Renal pelvis (tissue), 4 donors: ENCODE data around the gene DIO3. TPM values are rescaled to one million over a fixed set of nuclear protein-coding genes. Genes with fewer than 3 reads are reported as not detected.
"Not testable (repeated sequence)": the region's sequence is repeated elsewhere in the genome, so short reads cannot be mapped to it uniquely, and the experiment has no call there.

Experiments used
- DNase-seq: peaks from one replicate; pipeline ENCODE4 v3.0.0-alpha.2; 2013
- polyA plus RNA-seq, 3 donors: library from polyadenylated mRNA; unstranded; fragments of 120-200 nt; gene quantifications; one replicate each; pipeline ENCODE4 v1.2.1, GENCODE V29; 2013; ENCODE audit not compliant: insufficient read length in 3 of 3

DIO3 gene
- polyA plus RNA-seq, 3 donors, result 0.18 to 0.27 (median 0.21) TPM

DNA sequence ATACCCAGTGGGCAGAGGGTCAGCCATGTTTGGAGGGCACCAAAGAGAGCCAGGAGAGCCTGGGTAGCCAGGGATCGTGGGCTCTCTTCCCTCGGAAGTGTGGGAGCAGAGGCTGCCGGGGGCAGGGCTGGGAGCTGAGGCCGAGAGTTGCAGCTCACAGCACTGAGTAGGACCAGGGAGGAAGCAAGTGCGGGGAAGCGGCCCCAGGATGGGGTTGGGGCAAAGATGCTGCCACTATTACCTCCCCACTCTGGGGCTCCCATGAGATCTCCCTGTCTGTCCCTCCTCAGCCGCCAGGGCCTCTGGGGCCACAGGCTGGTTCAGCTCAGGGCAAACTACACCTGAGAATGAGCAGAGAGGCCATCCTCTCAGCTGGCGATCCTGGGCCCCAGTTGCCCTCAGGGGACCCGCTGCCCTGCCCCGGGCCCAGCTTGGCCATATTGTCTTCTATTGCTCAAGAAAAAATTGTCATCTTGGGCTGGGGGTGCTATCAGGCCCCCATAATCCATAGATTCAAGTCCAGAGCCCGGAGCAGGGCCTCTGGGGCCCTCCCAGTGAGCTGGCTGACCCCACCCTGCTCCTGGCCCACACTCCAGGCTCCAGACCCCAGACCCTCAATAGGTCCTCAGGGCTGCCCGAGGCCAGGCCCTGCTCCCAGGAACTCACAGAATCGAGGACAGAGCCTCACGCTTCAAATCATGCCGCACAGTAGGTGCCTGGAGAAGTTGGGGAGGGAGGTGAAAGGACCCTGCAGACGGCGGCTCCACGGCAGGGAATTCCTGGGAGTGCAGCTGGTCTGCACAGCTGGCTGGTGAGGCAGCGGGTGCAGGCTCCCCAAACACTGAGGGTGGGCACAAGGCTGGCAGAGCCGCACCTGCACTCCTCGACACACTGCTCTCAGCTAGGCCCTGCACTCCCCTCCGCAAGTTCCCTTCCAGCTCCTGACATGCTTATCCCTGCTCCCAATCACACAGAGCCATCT is 20.5 kb upstream of the DIO3 start:
- no peak for DNase-seq

DNA sequence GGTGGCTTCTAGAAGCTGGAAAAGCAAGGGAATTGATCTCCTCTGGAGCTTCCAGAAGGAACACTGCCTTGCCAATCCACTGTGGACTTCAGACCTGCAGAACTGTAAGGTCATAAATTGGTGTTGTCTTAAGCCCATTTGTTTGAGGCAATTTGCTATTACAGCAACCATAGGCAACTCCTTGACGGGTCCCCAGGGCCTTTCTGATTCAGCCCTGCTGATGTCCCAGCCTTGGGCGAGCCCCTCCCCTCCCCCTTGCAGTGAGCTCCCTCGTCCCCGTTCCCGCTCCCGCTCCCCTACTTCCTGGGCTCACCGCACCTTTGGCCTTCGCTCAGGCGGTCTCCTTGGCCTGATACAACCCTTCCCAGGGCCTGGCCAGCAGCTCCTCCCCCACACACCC is 18.9 kb upstream of the DIO3 start:
- no peak for DNase-seq

DNA sequence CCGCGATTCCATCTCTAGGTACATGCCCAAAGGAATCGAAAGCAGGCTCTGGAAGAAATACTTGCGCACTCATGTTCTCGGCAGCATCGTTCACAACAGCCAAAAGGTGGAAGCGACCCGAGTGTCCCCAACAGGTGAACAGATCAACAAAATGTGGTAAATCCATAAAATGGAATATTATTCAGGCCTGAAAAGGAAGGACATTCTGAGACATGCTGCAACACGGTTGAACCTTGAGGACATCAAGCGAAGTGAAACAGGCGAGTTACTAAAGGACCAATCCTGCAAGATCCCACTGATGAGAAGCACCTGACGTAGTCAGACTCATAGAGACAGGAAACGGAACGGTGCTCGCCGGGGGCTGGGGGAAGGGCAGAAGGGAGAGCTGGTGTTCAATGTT is 17.5 kb upstream of the DIO3 start:
- DNase-seq, result no peak

DNA sequence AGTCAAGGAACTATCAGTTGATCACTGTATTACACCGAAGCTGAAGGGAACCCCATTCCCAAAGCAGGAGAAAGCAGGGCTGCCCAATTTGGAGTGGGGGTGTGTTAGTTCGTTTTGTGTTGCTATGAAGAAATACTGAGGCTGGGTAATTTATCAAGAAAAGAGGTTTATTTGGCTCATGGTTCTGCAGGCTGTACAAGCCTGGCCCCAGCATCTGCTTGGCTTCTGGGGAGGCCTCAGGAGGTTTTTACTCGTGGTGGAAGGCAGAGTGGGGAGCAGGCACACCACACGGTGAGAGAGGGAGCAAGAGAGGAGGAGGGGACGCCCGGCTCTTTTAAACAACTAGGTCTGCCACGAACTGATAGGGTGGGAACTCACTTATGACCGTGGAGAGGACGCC is 16.7 kb upstream of the DIO3 start:
- DNase-seq, result no peak

DNA sequence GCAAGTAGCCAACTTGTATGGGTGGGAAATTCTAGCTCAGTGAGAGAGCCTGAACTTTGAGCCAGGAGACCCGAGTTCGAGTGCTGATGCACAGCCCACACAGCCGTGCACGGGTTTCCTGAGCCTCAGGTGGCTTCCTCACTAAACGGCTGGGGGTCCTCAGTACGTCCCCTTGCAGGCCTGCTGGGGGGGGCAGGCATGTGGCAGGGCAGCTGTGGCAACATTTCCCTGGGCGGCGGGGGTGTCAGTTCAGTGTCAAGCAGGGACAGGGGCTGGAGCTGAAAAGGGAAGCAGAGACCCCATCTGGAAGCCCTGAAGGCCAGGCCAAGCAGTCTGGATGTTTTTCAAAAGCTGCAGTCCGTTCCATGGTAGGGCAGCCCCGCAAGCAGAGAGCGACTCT is 14.6 kb upstream of the DIO3 start:
- no peak for DNase-seq

DNA sequence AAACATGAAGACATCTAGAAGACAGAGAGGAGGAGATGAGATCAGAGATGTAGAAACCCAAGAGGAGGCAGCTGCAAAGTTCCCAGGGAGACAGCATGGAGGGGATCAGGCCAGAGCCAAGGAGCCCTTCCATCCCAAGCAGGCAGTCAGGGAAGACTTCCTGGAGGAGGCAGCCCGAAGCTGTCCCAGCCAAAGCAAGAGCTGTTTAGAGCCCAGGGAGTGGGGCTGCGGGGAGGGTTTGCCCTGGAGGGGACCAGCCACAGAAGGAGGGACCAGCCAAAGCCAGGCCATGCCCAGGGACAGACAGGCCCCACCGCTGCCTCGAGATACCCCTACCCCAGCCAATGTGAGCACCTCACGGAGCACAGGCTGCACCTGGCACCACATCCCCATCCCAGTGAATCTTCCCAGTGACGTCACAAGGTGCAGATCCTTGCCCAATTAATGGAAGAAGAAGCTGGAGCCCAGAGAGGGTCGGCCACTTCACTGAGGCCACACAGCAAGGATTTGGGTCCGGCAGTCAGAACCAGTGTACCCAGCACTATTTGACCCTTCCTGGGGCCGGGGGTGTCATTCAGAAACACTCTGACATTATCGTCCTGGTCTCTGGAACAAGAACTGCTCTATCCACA is 14.1 kb upstream of the DIO3 start:
- DNase-seq, result no peak

DNA sequence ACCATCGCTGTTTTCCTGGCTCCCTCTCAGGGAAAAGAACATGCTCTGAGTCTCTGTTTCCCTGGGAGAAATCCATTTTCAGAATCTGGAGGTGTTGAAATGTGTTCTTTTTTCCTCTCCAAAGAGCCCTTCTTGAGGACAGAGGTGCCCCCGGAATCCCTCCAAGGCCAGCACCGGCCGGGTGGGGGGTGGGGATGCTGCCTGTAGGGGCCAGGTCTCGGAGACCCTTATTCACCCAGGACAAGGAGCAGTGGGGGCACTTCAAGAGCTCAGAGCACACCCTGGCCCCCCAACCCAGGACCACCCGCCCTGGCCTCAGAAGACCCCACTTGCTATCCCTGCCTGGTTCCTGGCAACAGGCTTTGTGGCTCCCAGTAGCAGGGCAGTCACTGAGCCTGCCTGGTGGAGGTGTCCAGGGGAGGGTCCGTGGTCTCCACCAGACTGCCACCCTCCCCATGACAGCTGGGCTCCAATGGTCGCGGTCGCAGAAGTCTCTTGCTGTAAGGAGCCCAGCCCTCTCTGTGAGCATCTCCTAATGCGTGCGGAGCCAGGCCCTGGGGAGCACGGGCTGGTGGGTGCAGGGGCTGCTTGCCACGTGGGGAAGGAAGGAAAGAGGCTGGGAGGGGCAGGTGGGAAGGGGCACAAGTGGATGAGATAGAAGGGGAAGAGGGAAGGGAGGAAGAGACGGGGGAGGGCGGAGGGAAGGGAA is 13.2 kb upstream of the DIO3 start:
- no peak for DNase-seq

DNA sequence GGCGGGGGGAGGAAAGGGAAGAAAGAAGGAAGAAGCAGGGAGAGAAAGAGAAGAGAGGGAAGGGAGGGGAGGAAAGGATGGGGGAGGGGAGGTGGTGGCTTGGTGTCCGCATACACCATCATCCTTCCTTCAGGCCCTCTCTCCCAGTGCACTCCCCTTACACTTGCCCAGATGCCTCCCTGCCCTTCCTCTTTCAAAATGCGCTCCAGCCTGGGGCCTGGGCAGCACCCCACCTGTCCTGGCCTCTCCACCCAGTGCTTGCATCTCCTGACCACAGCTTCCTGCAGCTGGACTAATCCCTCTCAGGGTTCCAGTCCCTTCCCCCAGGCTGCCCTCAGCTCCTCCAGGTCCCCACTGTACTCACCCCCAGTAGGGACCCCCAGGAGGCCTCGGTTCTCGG is 12.6 kb upstream of the DIO3 start:
- no peak for DNase-seq

DNA sequence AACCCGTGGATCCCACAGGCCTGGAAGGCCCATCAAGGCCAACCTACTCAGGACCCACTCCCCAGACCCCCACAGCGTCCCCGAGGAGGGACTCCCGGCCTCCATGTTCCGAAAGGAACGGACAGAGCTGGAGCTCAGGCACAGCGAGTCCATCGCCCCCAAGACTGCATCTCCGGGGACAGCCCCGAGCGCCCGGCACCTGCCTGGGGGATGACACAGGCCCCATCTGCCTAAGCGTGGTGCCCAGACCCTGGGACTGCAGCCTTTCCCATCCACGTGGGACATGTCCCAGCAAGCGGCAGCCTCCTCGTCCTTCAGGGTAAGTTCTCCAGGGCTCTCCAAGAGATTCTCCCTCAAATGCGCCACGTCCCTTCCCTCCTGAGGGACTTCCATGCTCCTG is 12.1 kb upstream of the DIO3 start:
- DNase-seq, result no peak

DNA sequence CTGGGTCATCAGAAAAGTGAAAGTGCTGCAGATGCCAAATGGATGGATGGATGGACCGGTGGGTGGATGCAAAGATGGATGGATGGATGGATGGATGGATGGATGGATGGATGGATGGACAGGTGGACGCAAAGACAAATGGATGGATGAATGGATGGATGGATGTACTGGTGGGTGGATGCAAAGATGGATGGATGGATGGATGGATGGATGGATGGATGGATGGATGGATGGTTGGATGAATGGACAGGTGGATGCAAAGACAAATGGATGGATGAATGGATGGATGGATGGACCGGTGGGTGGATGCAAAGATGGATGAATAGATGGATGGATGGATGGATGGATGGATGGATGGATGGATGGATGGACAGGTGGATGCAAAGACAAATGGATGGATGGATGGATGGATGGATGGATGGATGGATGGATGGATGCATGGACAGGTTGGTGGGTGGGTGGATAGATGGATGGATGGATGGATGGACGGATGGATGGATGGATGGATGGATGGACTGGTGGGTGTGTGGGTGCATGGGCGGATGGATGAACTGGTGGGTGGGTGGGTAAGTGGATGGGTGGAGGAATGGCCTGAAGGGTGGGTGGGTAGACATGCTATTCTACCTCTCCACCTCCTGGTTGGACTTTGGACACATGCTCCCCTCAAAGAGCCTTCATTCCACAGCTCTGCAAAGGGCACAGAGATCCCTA is 10.9 kb upstream of the DIO3 start:
- not testable (repeated sequence) for DNase-seq

DNA sequence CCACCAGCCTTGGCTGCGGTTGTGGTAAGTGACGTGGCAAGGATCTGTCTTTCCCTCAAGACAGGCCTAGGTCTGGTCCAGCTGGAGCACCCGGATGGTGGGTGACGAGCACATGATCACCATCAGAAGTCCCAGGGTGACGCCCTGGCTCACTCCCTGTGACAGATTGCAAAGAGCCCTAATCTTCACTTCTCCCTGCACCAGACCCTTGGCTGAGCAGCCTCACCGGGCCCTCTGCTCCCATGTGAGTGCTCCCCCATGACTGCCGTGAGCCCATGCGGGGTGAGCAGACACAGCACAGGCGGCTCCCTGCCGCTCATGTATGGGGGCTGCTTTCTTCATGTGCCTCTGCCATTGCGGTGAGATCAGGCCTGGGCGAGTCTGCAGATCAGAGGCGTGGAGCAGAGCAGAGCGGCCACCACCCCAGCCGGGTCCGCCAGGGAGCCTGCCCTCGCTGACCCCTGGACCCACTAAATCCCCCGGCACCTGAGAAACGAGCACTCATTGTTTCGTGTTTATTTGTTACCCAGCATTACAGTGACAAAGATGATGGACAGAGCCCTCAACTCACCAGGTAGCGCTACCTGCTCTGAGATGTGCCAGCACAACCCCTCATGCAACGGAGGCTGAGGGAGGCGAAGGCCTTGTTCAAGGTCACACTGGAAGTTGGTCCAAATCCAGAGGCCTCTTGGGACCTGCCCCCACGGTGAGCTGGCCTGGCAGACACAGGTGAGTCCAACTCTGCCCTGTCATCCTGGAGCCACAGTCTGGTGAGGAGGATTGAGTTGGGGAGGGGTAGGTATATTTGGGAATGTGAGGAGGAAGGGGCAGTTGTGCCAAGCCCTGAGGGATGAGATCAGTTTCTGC is 9.3 kb upstream of the DIO3 start:
- DNase-seq, result no peak

DNA sequence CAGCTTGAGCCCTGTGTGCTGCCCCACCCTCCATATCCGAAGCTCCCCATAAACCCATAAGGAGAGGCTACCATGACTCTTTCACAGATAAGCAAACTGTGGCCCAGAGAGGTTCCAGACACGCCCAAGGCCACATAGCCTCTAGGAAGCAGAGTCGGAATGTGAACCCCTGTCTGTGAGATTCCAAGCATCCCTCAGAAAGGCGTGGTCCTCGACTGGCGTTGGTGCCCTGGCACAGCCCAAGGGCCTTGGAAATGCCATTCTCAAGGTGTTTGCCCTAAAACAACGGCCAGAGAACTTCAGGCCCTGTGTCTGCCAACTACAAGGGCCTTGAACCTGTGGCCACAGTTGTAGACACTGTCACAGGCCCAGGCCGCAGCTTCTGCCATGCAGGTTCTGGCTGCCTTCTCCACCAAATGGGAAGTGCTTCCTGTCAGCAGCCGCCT is 8.5 kb upstream of the DIO3 start:
- no peak for DNase-seq

DNA sequence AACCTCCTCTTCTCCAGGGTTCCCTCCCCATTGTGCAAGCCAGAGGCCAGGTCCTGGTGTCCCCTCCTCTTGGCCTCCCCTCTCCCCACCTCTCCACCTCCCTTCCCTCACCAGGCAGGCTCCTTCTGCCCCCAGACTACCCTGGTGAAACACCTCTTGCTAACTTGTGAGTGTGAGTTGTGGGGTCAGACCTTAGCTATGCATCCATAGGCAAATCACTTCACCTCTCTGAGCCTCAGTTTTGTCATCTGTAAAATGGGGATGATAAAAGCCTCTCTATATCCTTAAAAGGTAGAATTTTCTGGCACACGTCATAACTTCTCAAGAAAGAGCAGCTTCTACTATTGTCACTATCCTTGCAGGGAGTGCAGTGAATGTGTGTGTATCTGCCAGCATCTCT is 7.9 kb upstream of the DIO3 start:
- no peak for DNase-seq

DNA sequence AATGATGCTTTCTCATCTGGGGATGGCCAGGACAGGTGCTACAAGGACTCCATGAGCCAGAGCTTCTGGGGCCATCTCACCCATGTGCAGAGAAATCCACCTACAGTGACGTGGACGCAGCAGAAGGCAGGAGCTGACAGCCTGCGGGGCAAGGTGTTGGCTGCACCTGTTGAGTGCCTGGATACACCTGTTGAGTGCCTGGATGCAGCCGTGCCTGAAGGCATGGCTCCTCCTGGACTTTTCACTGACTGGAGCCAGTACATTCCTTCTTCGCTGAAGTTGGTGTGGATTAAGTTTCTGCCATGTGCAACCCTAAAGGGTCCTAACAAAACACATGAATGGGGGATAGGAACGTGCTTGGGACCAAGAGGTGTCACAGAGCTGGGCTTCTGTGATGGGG is 7.4 kb upstream of the DIO3 start:
- no peak for DNase-seq

DNA sequence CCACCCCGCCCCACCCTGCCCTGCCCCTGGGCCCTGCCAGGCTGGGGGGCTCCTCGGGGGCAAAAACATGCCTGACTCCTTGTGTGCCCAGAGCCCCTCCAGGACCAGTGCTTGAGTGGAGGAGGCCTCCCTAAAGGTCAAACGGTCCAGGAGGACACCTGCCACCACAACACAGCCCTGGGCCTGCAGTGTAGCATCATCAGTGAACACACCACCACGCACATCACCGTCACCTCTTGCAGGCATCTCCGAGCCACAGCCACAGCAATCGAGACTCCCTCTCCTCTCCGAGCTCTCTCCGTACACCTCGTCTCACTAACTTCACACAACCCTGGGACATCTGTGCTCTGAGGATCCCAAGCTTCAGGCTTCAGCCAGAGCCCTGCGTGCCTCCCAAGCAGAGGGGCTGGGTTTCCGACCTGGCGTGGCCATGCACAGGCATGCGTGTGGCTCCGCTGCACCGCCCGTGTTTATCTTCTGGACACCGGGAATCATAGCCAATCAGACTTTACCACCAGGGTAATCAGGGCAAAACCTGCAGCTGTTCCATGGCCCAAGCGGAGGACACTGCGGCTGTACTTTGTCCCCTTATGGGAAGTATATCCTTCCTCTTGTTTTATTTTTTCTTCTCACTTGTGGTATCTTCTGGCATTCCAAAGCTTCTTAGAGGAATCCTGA is 6.2 kb upstream of the DIO3 start:
- DNase-seq, result no peak

DNA sequence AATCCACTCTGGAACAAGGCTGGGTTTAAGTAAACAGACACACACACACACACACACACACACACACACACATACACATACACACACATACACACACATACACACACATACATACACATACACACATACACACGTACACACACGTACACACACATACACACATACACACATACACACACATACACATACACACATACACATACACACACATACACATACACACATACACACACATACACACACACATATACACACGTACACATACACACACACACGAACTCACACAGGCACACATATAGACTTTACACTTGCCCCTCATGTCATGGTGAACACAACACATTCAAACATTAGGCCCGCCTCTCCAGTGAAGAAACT is 5.6 kb upstream of the DIO3 start:
- not testable (repeated sequence) for DNase-seq

DNA sequence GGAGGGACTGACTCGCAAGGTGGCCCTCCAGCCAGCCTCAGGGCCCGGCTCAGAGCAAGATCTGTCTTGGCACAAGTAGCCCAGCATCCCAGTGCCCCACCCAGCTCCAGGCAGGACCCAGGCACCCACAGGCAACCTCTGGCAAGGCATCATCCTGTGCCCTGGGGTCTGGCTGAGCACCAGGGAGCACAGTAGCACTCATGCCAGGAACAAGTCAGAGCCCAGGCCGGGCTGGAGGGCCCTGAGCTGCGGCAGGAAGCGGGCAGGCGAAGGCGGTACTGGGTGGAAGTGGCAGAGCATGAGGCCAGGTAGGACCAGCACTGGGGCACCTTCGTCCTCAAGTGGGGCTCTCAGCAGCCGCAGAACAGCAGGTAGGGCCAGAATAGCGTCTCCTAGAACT is 5.2 kb upstream of the DIO3 start:
- no peak for DNase-seq

DNA sequence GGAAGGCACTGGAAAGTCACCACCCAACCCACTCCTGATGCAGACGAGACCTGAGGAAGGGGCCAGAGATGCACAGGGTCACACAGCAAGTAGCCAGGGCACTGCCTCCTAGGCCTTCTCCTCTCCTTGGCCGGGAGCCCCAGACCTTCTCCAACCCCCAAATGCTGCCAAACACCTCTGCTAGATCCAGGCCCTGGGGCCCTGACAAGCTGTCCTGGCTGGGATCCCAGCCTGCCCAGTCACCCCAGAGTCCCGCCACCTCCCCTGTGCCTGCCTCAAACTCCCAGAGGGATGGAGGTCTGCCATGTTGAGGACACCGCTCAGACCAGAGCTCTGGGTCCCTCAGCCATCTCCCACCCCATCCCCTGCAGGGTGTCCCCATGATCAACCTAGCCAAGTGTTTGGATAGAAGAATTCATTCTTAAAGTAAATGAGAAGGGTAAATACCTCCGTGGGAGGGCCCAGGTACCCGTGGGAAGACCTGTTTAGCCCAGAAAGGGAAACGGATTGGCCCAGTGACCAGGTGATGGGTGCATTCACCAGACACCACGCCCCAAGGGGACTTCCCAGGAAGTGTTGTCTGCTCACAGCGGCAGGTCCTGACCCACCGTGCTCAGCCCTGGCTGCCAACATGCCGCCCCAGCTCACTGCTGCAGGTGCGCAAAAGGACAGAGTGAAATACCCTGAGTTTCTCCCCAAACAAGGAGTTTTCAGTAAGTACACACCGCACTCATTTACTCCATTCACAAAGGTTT is 4.6 kb upstream of the DIO3 start:
- DNase-seq, result no peak

DNA sequence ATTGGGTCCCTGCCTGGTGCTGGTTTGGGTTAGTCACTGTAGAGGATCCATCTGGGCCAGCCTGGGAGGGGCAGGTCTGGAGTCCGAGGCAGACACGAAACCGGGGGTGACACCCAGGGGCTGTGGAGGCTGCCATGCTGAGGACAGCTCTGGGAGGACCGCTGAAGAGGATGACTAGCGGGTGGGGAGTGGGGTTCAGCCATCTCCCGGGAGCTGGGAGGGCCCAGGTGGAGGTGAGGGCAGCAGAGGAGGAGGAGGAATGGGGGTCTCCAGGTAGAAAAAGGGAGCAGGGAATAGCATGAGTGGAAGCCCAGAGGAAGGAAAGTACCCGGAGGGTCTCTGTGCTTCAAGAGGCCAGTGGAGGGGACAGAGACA is 4.0 kb upstream of the DIO3 start:
- DNase-seq, result no peak
